HEK293 (cell line): ENCODE results near the gene CYB5RL.

Source experiments
- KLF8 ChIP-seq: fragments of 450-650 bp; formaldehyde crosslinking; IDR thresholded peaks from 2 replicates; pipeline ENCODE4 v1.5.1; 2016; ENCODE audit warnings: missing biosample characterization, missing genetic modification characterization
- MZF1 ChIP-seq: fragments of 450-650 bp; formaldehyde crosslinking; IDR thresholded peaks from 2 replicates; pipeline ENCODE4 v1.5.1; 2017; ENCODE audit warnings: missing biosample characterization, missing genetic modification characterization, borderline replicate concordance
- SETDB1 ChIP-seq: IDR thresholded peaks from one replicate; pipeline ENCODE4 v1.6.1; 2017; ENCODE audit warnings: mild to moderate bottlenecking, low read length, moderate library complexity, mixed read lengths; ENCODE audit not compliant: insufficient read length
- YY1 ChIP-seq: fragments of 450-650 bp; formaldehyde crosslinking; IDR thresholded peaks from 2 replicates; pipeline ENCODE4 v1.5.1; 2018; ENCODE audit warnings: missing biosample characterization, missing genetic modification characterization
- ZNF558 ChIP-seq: fragments of 450-650 bp; formaldehyde crosslinking; IDR thresholded peaks from 2 replicates; pipeline ENCODE4 v1.5.1; 2016; ENCODE audit warnings: missing biosample characterization, missing genetic modification characterization
- ZNF677 ChIP-seq: fragments of 450-650 bp; IDR thresholded peaks from 2 replicates; pipeline ENCODE4 v1.5.0; 2018; ENCODE audit warnings: missing biosample characterization, mild to moderate bottlenecking, missing genetic modification characterization, moderate library complexity
- TF ChIP-seq, protein P1 (sequence below): fragments of 450-650 bp; formaldehyde crosslinking; IDR thresholded peaks from 2 replicates; pipeline ENCODE4 v1.5.1; 2016; ENCODE audit warnings: missing biosample characterization, missing genetic modification characterization

- no peak for TF ChIP-seq ZNF558 (tag by site-specific recombination)
- TF ChIP-seq, protein P1, sequence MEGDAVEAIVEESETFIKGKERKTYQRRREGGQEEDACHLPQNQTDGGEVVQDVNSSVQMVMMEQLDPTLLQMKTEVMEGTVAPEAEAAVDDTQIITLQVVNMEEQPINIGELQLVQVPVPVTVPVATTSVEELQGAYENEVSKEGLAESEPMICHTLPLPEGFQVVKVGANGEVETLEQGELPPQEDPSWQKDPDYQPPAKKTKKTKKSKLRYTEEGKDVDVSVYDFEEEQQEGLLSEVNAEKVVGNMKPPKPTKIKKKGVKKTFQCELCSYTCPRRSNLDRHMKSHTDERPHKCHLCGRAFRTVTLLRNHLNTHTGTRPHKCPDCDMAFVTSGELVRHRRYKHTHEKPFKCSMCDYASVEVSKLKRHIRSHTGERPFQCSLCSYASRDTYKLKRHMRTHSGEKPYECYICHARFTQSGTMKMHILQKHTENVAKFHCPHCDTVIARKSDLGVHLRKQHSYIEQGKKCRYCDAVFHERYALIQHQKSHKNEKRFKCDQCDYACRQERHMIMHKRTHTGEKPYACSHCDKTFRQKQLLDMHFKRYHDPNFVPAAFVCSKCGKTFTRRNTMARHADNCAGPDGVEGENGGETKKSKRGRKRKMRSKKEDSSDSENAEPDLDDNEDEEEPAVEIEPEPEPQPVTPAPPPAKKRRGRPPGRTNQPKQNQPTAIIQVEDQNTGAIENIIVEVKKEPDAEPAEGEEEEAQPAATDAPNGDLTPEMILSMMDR (tag by site-specific recombination) = no peak
- TF ChIP-seq YY1 (tag by site-specific recombination) = no peak
- no peak for TF ChIP-seq MZF1 (tag by site-specific recombination)
- no peak for TF ChIP-seq KLF8
- no peak for TF ChIP-seq SETDB1
- no peak for TF ChIP-seq ZNF677 (tag by site-specific recombination)
Measured at GRCh38 chr1:54215523-54215922, 15.7 kb upstream of the CYB5RL start.
